22Rv1 (cell line): ENCODE measurements around the gene DERA.

Experiments
- H3K27ac ChIP-seq: fragments of 450-650 bp; 2 replicates; pipeline ENCODE4 v1.5.1; 2017
- ZFX ChIP-seq: fragments of 450-650 bp; IDR thresholded peaks from 2 replicates; pipeline ENCODE4 v1.6.1; 2017; ENCODE audit warnings: antibody characterized with exemption, borderline replicate concordance
- TF ChIP-seq, protein P1 (sequence below): fragments of 450-650 bp; IDR thresholded peaks from 2 replicates; pipeline ENCODE4 v1.5.1; 2017; ENCODE audit warnings: mild to moderate bottlenecking

DERA gene

DNA sequence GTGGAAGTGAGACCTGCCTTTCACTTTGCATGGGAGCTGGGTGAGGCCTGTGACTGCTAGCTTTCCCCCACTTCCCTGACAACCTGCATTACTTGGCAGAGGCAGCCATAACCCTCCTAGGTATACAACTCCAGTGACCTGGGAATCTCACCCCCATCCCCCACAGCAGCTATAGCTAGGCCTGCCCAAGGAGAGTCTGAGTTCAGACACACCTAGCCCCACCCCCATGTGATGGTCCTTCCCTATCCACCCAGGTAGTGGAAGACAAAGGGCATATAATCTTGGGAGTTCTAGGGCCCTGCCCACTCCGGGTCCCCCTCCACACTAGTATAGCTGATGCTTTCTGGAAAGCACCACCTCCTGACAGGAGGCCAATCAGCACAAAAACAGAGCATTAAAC, 35.3 kb upstream of the DERA start:
- TF ChIP-seq ZFX, result no peak
- TF ChIP-seq, protein P1, sequence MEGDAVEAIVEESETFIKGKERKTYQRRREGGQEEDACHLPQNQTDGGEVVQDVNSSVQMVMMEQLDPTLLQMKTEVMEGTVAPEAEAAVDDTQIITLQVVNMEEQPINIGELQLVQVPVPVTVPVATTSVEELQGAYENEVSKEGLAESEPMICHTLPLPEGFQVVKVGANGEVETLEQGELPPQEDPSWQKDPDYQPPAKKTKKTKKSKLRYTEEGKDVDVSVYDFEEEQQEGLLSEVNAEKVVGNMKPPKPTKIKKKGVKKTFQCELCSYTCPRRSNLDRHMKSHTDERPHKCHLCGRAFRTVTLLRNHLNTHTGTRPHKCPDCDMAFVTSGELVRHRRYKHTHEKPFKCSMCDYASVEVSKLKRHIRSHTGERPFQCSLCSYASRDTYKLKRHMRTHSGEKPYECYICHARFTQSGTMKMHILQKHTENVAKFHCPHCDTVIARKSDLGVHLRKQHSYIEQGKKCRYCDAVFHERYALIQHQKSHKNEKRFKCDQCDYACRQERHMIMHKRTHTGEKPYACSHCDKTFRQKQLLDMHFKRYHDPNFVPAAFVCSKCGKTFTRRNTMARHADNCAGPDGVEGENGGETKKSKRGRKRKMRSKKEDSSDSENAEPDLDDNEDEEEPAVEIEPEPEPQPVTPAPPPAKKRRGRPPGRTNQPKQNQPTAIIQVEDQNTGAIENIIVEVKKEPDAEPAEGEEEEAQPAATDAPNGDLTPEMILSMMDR, result no peak
- no peak overlapping the region for H3K27ac ChIP-seq

DNA sequence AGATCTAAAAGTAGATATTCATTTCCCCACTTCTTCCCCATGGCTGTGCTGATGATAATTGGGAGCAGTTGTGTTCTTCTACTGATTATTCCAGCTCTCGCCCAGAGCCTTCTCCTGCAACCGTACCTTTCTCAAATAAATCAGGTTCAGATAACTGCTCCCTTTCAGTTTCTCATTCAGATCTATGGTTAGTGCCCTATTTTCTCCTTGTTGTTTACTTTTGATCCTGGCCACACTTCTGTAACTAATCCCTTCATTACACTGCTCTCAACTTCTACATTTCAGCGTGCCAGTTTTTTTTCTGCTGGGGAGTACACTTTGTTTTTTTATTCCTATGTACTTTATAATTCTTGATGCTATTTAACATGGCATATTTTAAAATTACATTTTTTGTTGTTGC, 31.7 kb upstream of the DERA start:
- TF ChIP-seq ZFX, result no peak
- TF ChIP-seq, protein P1, result no peak
- H3K27ac ChIP-seq, result no peak overlapping the region

DNA sequence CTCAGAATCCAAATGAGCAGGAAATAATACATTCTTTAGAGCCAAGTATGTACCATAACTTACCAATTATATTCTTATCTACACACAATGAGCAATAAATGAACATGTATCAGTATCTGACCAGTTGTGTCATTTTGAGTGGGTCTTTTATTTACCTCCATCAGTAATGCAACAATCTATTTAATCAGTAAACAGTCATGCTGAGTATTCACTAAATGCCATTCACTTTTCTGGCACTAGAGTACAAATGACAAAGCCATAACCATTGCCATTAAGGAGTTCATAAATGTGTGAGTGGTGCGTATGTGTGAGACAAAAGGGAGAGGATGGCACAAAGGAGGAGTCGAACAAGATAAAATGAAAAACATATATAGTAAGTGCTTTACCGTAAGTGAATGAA, 30.4 kb upstream of the DERA start:
- TF ChIP-seq, protein P1, result no peak
- no peak for TF ChIP-seq ZFX
- no peak overlapping the region for H3K27ac ChIP-seq

DNA sequence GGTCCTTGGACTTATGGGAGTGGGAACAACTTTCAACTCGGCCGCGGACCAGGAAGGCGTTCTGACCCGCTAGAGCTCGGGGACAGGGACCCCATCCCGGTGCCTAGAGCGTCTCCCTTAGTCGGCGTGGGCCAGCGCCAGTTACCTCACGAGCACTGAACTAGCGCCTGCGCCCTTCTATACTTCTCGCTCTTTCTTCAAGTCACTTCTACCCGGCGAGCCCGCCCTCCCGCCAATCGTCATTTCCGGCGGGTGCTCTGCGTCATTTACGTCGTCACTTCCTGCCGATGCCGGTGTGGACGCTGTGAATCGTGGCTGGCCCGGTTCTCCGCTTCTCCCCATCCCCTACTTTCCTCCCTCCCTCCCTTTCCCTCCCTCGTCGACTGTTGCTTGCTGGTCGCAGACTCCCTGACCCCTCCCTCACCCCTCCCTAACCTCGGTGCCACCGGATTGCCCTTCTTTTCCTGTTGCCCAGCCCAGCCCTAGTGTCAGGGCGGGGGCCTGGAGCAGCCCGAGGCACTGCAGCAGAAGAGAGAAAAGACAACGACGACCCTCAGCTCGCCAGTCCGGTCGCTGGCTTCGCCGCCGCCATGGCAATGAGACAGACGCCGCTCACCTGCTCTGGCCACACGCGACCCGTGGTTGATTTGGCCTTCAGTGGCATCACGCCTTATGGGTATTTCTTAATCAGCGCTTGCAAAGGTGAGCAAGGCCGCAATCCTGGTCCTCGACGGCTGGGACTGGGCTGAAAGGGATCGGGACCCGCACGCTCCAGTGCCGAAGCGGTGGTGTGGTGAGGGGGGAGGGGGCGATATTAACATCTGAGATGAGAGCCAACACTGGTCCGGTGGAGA, 28.8 kb upstream of the DERA start, which contains the start of gene STRAP:
Gene STRAP (plus strand): TSS at position 270 of the 854 bp plus-strand sequence. CDS start 321 bp downstream, at position 591.
- peak within 1 kb of the TSS; percentile 93 for H3K27ac ChIP-seq
- TF ChIP-seq, protein P1, result no peak
- no peak for TF ChIP-seq ZFX

DNA sequence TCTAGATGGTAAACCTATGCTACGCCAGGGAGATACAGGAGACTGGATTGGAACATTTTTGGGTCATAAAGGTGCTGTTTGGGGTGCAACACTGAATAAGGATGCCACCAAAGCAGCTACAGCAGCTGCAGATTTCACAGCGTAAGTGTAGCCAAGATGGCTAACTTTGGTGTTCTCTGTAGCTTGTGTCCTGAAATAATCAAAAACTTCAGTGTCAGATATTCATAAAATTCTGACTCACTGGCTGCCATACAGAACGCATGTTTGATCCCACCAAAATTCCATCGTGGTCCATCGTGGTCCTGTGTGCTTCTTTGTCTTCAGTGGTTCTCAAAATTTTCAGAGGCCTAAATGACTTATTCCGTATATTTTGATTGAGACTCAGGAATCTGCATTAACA, 27.6 kb upstream of the DERA start:
- TF ChIP-seq ZFX, result no peak
- TF ChIP-seq, protein P1, result no peak
- H3K27ac ChIP-seq, result peak overlapping the region; percentile 93

DNA sequence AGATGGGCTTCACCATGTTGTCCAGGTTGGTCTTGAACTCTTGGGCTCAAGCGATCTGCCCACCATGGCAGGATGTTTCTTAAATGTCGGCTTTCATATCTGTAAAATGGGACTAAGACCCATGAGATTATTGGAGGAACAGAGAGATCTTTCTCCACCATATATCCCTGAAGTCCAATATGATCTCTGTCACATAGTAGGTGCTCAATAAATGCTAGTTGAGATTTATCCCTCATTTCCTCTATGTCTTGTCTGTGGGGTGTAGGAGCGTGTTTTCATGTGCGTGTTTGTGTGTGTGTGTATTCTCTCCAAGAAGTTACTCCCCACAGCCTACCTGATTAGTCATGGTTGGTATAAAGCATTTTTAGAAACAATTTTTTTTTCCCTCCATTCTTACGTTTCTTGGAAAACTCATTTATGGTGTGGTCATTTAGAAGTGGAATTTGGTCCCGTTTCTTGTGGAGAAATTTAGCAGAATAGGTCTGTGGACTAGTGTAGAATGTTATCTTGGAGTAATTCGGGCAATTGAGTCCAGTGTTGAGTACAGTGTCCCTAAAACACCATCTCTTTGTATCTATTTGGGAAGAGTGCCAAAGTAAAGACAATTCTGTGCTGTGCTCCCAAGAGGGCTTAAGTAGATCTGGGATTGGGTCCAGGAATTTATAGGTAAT, 24.6 kb upstream of the DERA start:
- no peak overlapping the region for H3K27ac ChIP-seq
- TF ChIP-seq, protein P1, result no peak
- TF ChIP-seq ZFX, result no peak
